Neural progenitor cell (in vitro differentiated cells): ENCODE data around the gene CNN1.

Source experiments
- CTCF ChIP-seq: fragments of 200-600 bp; sonication (generic); IDR thresholded peaks from 2 replicates; pipeline ENCODE4 v1.5.1; 2017; ENCODE audit warnings: antibody characterized with exemption, mild to moderate bottlenecking
- EZH2 ChIP-seq: fragments of 200-600 bp; sonication (generic); IDR thresholded peaks from 2 replicates; pipeline ENCODE4 v1.6.1; 2017; ENCODE audit warnings: antibody characterized with exemption, mild to moderate bottlenecking, moderate library complexity
- EZH2phosphoT487 ChIP-seq: fragments of 200-600 bp; sonication (generic); IDR thresholded peaks from 2 replicates; pipeline ENCODE4 v1.6.1; 2017; ENCODE audit warnings: antibody characterized with exemption

DNA sequence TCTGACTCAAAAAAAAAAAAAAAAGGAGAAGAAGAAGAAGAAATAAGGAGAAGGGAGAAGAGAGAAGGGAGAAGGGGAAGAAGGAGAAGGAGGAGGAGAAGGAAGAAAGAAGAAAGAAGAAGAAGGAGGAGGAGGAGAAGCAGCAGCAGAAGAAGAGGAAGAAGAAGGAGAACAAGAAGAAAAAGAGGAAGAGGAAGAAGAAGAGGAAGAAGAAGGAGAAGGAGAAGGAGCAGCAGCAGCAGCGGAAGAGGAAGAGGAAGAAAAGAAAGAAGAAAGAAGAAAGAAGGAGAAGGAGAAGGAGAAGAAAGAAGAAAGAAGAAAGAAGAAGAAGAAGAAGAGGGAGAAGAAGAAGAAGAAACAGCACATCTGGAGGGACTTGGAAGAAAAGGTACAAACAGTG, 4.1 kb upstream of the CNN1 start:
- TF ChIP-seq CTCF (no peak), EZH2 (no peak), EZH2phosphoT487 (no peak)
